K562 (cell line): ENCODE measurements around the gene MAML3. TPM values are rescaled to one million over a fixed set of nuclear protein-coding genes. Genes with fewer than 3 reads are reported as not detected.

Source experiments
- ATAC-seq: fragments of 200-7000 bp; cut with Tn5 transposase; 3 replicates; pipeline ENCODE4 v1.9.1; 2020; ENCODE audit warnings: moderate library complexity
- BruUV-seq: library from RNA; stranded (reverse); fragments of 400-500 nt; replicated peaks from 2 replicates; lab custom pipeline; 2021; lab: Mats Ljungman, UMichigan
- CTCF ChIA-PET: fragments of 300-600 bp; formaldehyde crosslinking; extraction: SDS; loops from one replicate; lab custom pipeline; 2021; ENCODE audit warnings: low intra/inter-chr PET ratio; lab: Yijun Ruan, JAX
- POLR2A ChIA-PET: fragments of 300-600, 350-650 bp; sonication (Branson Sonifier 250); formaldehyde crosslinking; extraction: SDS; loops from one replicate; lab custom pipeline; 2021; ENCODE audit warnings: antibody characterized with exemption, inconsistent platforms; lab: Yijun Ruan, JAX
- DNase-seq, 4 experiments: peaks; one replicate each; pipeline versions ENCODE4 v3.0.0 to v3.0.0-alpha.2; 2011 to 2018; ENCODE audit warnings: low spot score in 3 of 4, mixed read lengths in 3 of 4; ENCODE audit errors: extremely low read depth in 1 of 4
- FAIRE-seq: peaks from 2 replicates; lab custom pipeline; 2011; peaks lifted over from hg19 to GRCh38; lab: Jason Lieb, UNC
- H2AFZ ChIP-seq: 2 replicates; pipeline ENCODE4 v1.6.0; 2011; ENCODE audit warnings: low read depth, low read length, control low read depth, inconsistent platforms
- H3K27ac ChIP-seq: fragments of 200-600 bp; 3 replicates; pipeline ENCODE4 v1.8.0; 2011; ENCODE audit warnings: low read depth, mild to moderate bottlenecking, control low read depth, inconsistent platforms, low read length, moderate library complexity, mixed read lengths; ENCODE audit errors: extremely low read depth
- H3K27me3 ChIP-seq, 2 experiments: fragments of 300-600 bp in 1 of 2; 2 replicates in 1 of 2; 3 replicates in 1 of 2; pipeline versions ENCODE4 v1.6.0 to v1.8.0; 2011; ENCODE audit warnings: inconsistent platforms in 2 of 2, low read length in 2 of 2, mild to moderate bottlenecking in 1 of 2, mixed read lengths in 1 of 2, moderate library complexity in 1 of 2; ENCODE audit not compliant: control insufficient read depth in 2 of 2, insufficient read depth in 2 of 2
- H3K36me3 ChIP-seq: fragments of 300-600 bp; 3 replicates; pipeline ENCODE4 v1.8.0; 2011; ENCODE audit warnings: mild to moderate bottlenecking, low read length, inconsistent platforms; ENCODE audit not compliant: control insufficient read depth, insufficient read depth
- H3K4me1 ChIP-seq, 2 experiments: fragments of 200-600 bp in 1 of 2; replicated peaks in 1 of 2; 2 replicates in 1 of 2; 3 replicates in 1 of 2; pipeline versions ENCODE4 v1.5.1 to v1.8.0; 2011; ENCODE audit warnings: inconsistent platforms in 2 of 2, low read length in 2 of 2, mild to moderate bottlenecking in 1 of 2, mixed read lengths in 1 of 2, moderate library complexity in 1 of 2; ENCODE audit not compliant: control insufficient read depth in 2 of 2, insufficient read depth in 2 of 2
- H3K4me2 ChIP-seq: 2 replicates; pipeline ENCODE4 v1.6.1; 2011; ENCODE audit warnings: low read length, control low read depth, inconsistent platforms, mixed read lengths; ENCODE audit not compliant: insufficient read depth
- H3K4me3 ChIP-seq: fragments of 200-600 bp; sonication (generic), shearing (Covaris generic); 2 replicates; pipeline ENCODE4 v1.5.1; 2016; ENCODE audit warnings: control low read depth, inconsistent platforms
- H3K79me2 ChIP-seq: fragments of 200-600 bp; 3 replicates; pipeline ENCODE4 v1.8.0; 2011; ENCODE audit warnings: low read length, inconsistent platforms; ENCODE audit not compliant: control insufficient read depth, insufficient read depth
- H3K9ac ChIP-seq, 2 experiments: 2 replicates each; pipeline versions ENCODE4 v1.6.0 to v1.6.1; 2011; ENCODE audit warnings: low read depth in 2 of 2, low read length in 2 of 2, control low read depth in 1 of 2, inconsistent platforms in 1 of 2, mild to moderate bottlenecking in 1 of 2, mixed read lengths in 1 of 2; ENCODE audit not compliant: insufficient read depth in 1 of 2
- H3K9me1 ChIP-seq: one replicate; pipeline ENCODE4 v1.6.0; 2011; ENCODE audit warnings: inconsistent platforms, mild to moderate bottlenecking, low read length, moderate library complexity; ENCODE audit not compliant: control insufficient read depth, insufficient read depth
- H3K9me3 ChIP-seq: replicated peaks from 2 replicates; pipeline ENCODE4 v1.5.1; 2011; ENCODE audit warnings: low read depth, low read length, inconsistent platforms; ENCODE audit not compliant: control insufficient read depth, insufficient read depth
- H4K20me1 ChIP-seq: replicated peaks from 2 replicates; pipeline ENCODE4 v1.6.1; 2011; ENCODE audit warnings: low read length, inconsistent platforms, mixed read lengths; ENCODE audit not compliant: control insufficient read depth, insufficient read depth
- ATF1 ChIP-seq, 2 experiments: fragments of 450-650 bp in 1 of 2; IDR thresholded peaks; 2 replicates each; pipeline ENCODE4 v1.6.1; 2016; ENCODE audit warnings: missing compliant biosample characterization in 1 of 2, missing genetic modification characterization in 1 of 2
- CBX8 ChIP-seq: fragments of 200-600 bp; sonication (generic); IDR thresholded peaks from 2 replicates; pipeline ENCODE4 v1.6.1; 2012; ENCODE audit warnings: borderline replicate concordance, mixed run types, low read depth, mild to moderate bottlenecking, moderate library complexity, mixed read lengths, low read length, control low read depth, inconsistent platforms; ENCODE audit not compliant: poor library complexity, severe bottlenecking; ENCODE audit errors: extremely low read depth
- MCM7 ChIP-seq, 2 experiments: fragments of 450-650 bp; IDR thresholded peaks; 2 replicates each; pipeline ENCODE4 v1.6.1; 2016 to 2018
- NCOA4 ChIP-seq: fragments of 450-650 bp; IDR thresholded peaks from 2 replicates; pipeline ENCODE4 v1.6.1; 2018; ENCODE audit warnings: mild to moderate bottlenecking; ENCODE audit not compliant: partially characterized antibody
- PHF21A ChIP-seq: fragments of 450-650 bp; IDR thresholded peaks from 2 replicates; pipeline ENCODE4 v1.6.1; 2017; ENCODE audit warnings: low read depth, borderline replicate concordance
- TAL1 ChIP-seq: fragments of 450-650 bp; IDR thresholded peaks from 2 replicates; pipeline ENCODE4 v1.6.1; 2016; ENCODE audit warnings: mild to moderate bottlenecking
- ZNF174 ChIP-seq: fragments of 250-450 bp; sonication (Bioruptor Pico); IDR thresholded peaks from 2 replicates; pipeline ENCODE4 v1.4.0; 2020; ENCODE audit warnings: mild to moderate bottlenecking
- ZNF445 ChIP-seq: fragments of 250-450 bp; sonication (Bioruptor Pico); IDR thresholded peaks from 2 replicates; pipeline ENCODE4 v1.4.0; 2020; ENCODE audit warnings: low read depth, mild to moderate bottlenecking, moderate library complexity
- ZNF76 ChIP-seq: fragments of 250-450 bp; sonication (Bioruptor Pico); IDR thresholded peaks from 2 replicates; pipeline ENCODE4 v1.4.0; 2020; ENCODE audit warnings: mild to moderate bottlenecking, moderate library complexity, borderline replicate concordance
- WGBS: fragments of 100-300 bp; shearing (Covaris generic); methylation state at CpG from one replicate; pipeline ENCODE4 v1.1.6; 2016; ENCODE audit warnings: low coverage, mixed read lengths; ENCODE audit not compliant: insufficient coverage; ENCODE audit errors: missing lambda C conversion rate; 5-methylcytosine and 5-hydroxymethylcytosine counted together
- in situ Hi-C: fragments of 300-500 bp; cut with MboI; formaldehyde crosslinking; loops from 4 replicates; pipeline ENCODE4 v1.15.0; 2018; ENCODE audit warnings: inconsistent platforms, mixed read lengths
- intact Hi-C: fragments of 100-400 bp; cut with micrococcal nuclease; formaldehyde crosslinking; loops from 2 replicates; pipeline ENCODE4 v1.14.2; 2022
- polyA plus RNA-seq, 8 experiments: library from polyadenylated mRNA; depleted of rRNA in 4 of 8; stranded (reverse) in 5 of 8; unstranded in 3 of 8; fragments of >200 nt; fragmentation: Nextera tagmentation in 2 of 8; fragmentation: Illumina TruSeq in 1 of 8; extraction: Ambion mirVana in 2 of 8; extraction: Trizol in 1 of 8; gene quantifications; 2 replicates each; pipeline versions ENCODE4 v1.2.1 to v1.2.3, GENCODE V29; 2011 to 2014; ENCODE audit warnings: inconsistent platforms in 1 of 8, missing spikeins in 1 of 8
- total RNA-seq, 7 experiments: library from RNA; depleted of rRNA in 6 of 7; stranded (reverse); fragments of >200 nt in 6 of 7; fragmentation: Illumina TruSeq in 2 of 7; extraction: Trizol in 2 of 7; gene quantifications; 2 replicates each; pipeline versions ENCODE4 v1.2.1 to v1.2.3, GENCODE V29; 2011 to 2021; ENCODE audit warnings: low replicate concordance in 1 of 7
- TF ChIP-seq, protein P1 (sequence below): fragments of 250-450 bp; sonication (Bioruptor Pico); IDR thresholded peaks from 2 replicates; pipeline ENCODE4 v1.5.1; 2021; ENCODE audit warnings: mild to moderate bottlenecking

The MAML3 gene
- total and polyA plus RNA-seq, 9 of the 15 experiments (the other 6 are each of a cell fraction or from before 2014, with no cell fraction given): 0.01 to 0.55 (median 0.25) TPM

DNA sequence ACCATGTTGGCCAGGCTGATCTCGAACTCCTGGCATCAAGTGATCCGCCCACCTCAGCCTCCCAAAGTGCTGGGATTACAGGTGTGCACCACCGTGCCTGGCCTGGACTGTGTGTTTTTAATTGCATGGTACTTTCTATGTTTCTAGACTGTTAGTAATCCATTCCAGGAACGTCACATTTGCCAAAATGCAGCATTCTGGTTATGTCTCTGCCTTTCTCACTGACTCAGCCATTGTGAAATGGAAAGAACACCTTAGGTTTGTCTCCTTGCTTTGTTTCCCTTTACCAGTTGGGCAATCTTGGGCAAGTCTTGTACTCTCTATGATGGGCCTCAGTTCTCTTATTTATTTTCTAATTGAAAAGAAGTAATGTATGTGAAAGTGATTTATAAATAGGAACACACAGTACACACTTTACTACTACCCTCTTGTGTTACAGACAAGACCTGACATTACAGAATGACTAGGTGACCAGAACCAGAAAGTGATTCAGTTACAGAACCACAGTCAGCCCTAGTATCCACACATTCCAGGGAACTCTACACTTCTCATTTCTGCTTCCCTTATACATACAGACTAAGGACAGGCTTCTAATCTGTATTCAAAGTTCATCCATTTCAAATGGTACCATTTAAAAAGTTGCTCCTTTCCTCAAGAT, 301.2 kb downstream of the MAML3 start:
- in situ Hi-C loops: no loop called here
- no peaks in the 10 kb centered on the region for H3K36me3 ChIP-seq
- no TSS peak for BruUV-seq
- H3K79me2 ChIP-seq: no peaks in the 10 kb centered on the region
- 5% methylated on average over 4 of the region's 4 CpGs for WGBS
- ChIA-PET POLR2A (no interaction called here), CTCF (no interaction called here)
- intact Hi-C loops: no loop called here
- no peaks in the 10 kb centered on the region for H3K9me3 ChIP-seq
- DNase-seq (no peak), FAIRE-seq (no peak), ATAC-seq (no peak)
- TF ChIP-seq CBX8 (no peak), ZNF174 (CRISPR knock-in tag) (no peak), MCM7 (IDR thresholded peaks at IDR 0.05) (no peak), TAL1 (no peak), NCOA4 (no peak), ZNF445 (no peak), ATF1 (CRISPR knock-in tag; IDR thresholded peaks at IDR 0.05) (no peak), ATF1 (tag; IDR thresholded peaks at IDR 0.05) (no peak), ZNF76 (no peak), PHF21A (no peak)
- TF ChIP-seq, protein P1, sequence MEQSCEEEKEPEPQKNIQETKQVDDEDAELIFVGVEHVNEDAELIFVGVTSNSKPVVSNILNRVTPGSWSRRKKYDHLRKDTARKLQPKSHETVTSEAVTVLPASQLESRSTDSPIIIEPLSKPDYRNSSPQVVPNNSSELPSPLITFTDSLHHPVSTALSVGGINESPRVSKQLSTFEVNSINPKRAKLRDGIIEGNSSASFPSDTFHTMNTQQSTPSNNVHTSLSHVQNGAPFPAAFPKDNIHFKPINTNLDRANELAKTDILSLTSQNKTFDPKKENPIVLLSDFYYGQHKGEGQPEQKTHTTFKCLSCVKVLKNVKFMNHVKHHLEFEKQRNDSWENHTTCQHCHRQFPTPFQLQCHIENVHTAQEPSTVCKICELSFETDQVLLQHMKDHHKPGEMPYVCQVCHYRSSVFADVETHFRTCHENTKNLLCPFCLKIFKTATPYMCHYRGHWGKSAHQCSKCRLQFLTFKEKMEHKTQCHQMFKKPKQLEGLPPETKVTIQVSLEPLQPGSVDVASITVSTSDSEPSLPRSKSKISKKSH (CRISPR knock-in tag): no peak
- no peak overlapping the region for H3K9ac ChIP-seq
- no peak overlapping the region for H2AFZ ChIP-seq
- no peak overlapping the region for H3K4me2 ChIP-seq
- no peak overlapping the region for H3K27ac ChIP-seq
- H3K9me1 ChIP-seq: no peaks in the 10 kb centered on the region
- H3K27me3 ChIP-seq: peaks cover 11 to 12% of the 10 kb centered on the region in 2 experiments
- no peak overlapping the region for H3K4me3 ChIP-seq
- H3K4me1 ChIP-seq: no peaks in the 10 kb centered on the region
- 0 out of 2 replicates have a peak, but pooled peaks cover 3% of the 10 kb centered on the region for H4K20me1 ChIP-seq
